ENCODE data around the gene EHD2. TPM values are rescaled to one million over a fixed set of nuclear protein-coding genes. Genes with fewer than 3 reads are reported as not detected.
A peak's percentile ranks its signal among the peaks of the same experiment; 100 is the strongest.
"Not testable (repeated sequence)": the region's sequence is repeated elsewhere in the genome, so short reads cannot be mapped to it uniquely, and the experiment has no call there.

Gene EHD2
- total RNA-seq, 1 experiment from 2014 or later, result 0.11 TPM

- intact Hi-C loops (cut with micrococcal nuclease), result no loop called here
- DNase-seq (no peak), ATAC-seq (no peak)
- H3K4me3 ChIP-seq (ENCODE audit: low read length), result no peak overlapping the region
- no peak overlapping the region for H3K9ac ChIP-seq (ENCODE audit: low read length)
- no TSS peak for BruUV-seq (replicated peaks)
- ChIA-PET POLR2A (ENCODE audit: unreplicated experiment) (no interaction called here), CTCF (interaction anchor here (0.5 kb wide), 1 partner anchor 449 kb away, joined by 3 read pairs; no protein-coding TSS in a partner anchor)
- H3K4me1 ChIP-seq (ENCODE audit: insufficient read depth, low read length), result peaks cover 26% of the 10 kb centered on the region
- H3K9me2 ChIP-seq (replicated peaks; ENCODE audit: low read length), result no peaks in the 10 kb centered on the region
- TF ChIP-seq CTCF (conservative IDR thresholded peaks at IDR 0.05; ENCODE audit: low read depth, low read length) (no peak), EZH2 (IDR thresholded peaks at IDR 0.05; ENCODE audit: low read length, unreplicated experiment) (no peak), EZH2phosphoT487 (IDR thresholded peaks at IDR 0.05; ENCODE audit: borderline replicate concordance, low read length) (no peak)
- H3K79me2 ChIP-seq (ENCODE audit: low read length), result no peaks in the 10 kb centered on the region
- H3K27ac ChIP-seq (ENCODE audit: low read length), result no peak overlapping the region
- H3K27me3 ChIP-seq (ENCODE audit: low read length), result no peaks in the 10 kb centered on the region
- H3K9me3 ChIP-seq (ENCODE audit: low read length), result no peaks in the 10 kb centered on the region
- no peaks in the 10 kb centered on the region for H3K36me3 ChIP-seq (ENCODE audit: low read depth, low read length)
- H4K20me1 ChIP-seq (ENCODE audit: low read length), result no peaks in the 10 kb centered on the region
- no peak overlapping the region for H3K4me2 ChIP-seq (ENCODE audit: low read length)
- H2AFZ ChIP-seq (ENCODE audit: low read length), result no peak overlapping the region
- H3F3A ChIP-seq (ENCODE audit: low read length, unreplicated experiment), result peaks cover 13% of the 10 kb centered on the region
Measured at GRCh38 chr19:47726467-47726866, 13.2 kb downstream of the EHD2 start.

GRCh38 chr19:47728295-47728694, 15.1 kb downstream of the EHD2 start:
- CTCF ChIA-PET; H3K36me3 ChIP-seq (ENCODE audit: low read depth, low read length); H2AFZ ChIP-seq (ENCODE audit: low read length); H3K27me3 ChIP-seq (ENCODE audit: low read length); H3K4me3 ChIP-seq (ENCODE audit: low read length); POLR2A ChIA-PET (ENCODE audit: unreplicated experiment); H4K20me1 ChIP-seq (ENCODE audit: low read length); BruUV-seq (replicated peaks); H3K9me3 ChIP-seq (ENCODE audit: low read length); ATAC-seq; H3K79me2 ChIP-seq (ENCODE audit: low read length); DNase-seq; H3K9me2 ChIP-seq (replicated peaks; ENCODE audit: low read length): not testable (repeated sequence)
- peaks cover 13% of the 10 kb centered on the region for H3F3A ChIP-seq (ENCODE audit: low read length, unreplicated experiment)
- peak overlapping the region; percentile 100 for H3K27ac ChIP-seq (ENCODE audit: low read length)
- H3K4me1 ChIP-seq (ENCODE audit: insufficient read depth, low read length), result peaks cover 20% of the 10 kb centered on the region
- peak overlapping the region; percentile 44; the same call in 1 of the 2 replicates for H3K4me2 ChIP-seq (ENCODE audit: low read length)
- intact Hi-C loops (cut with micrococcal nuclease), result loop anchor here (2.0 kb wide), 1 partner anchor 15 kb away; no protein-coding TSS in a partner anchor
- H3K9ac ChIP-seq (ENCODE audit: low read length), result peak overlapping the region; percentile 33; the same call in 1 of the 2 replicates

GRCh38 chr19:47729468-47729798, 16.2 kb downstream of the EHD2 start:
- Histone ChIP-seq H3K4me1 (ENCODE audit: insufficient read depth, low read length) (peaks cover 16% of the 10 kb centered on the region), H3K27ac (ENCODE audit: low read length) (peak overlapping the region; percentile 100), H3K4me3 (ENCODE audit: low read length) (peak overlapping the region; percentile 74), H3F3A (ENCODE audit: low read length, unreplicated experiment) (peaks cover 13% of the 10 kb centered on the region), H3K27me3 (ENCODE audit: low read length) (no peaks in the 10 kb centered on the region), H3K9me3 (ENCODE audit: low read length) (no peaks in the 10 kb centered on the region), H2AFZ (ENCODE audit: low read length) (peak overlapping the region; percentile 73), H4K20me1 (ENCODE audit: low read length) (no peaks in the 10 kb centered on the region), H3K79me2 (ENCODE audit: low read length) (no peaks in the 10 kb centered on the region), H3K9me2 (replicated peaks; ENCODE audit: low read length) (no peaks in the 10 kb centered on the region), H3K9ac (ENCODE audit: low read length) (peak overlapping the region; percentile 96), H3K4me2 (ENCODE audit: low read length) (peak overlapping the region; percentile 96), H3K36me3 (ENCODE audit: low read depth, low read length) (no peaks in the 10 kb centered on the region)
- POLR2A ChIA-PET (ENCODE audit: unreplicated experiment), result interaction anchor here (0.6 kb wide), 1 partner anchor 757 kb away, joined by 4 read pairs; no protein-coding TSS in a partner anchor
- CTCF ChIA-PET, result no interaction called here
- ATAC-seq, result peak; percentile 84
- peak; percentile 89 for DNase-seq
- intact Hi-C loops (cut with micrococcal nuclease), result loop anchor here (2.0 kb wide), 1 partner anchor 13 kb away; no protein-coding TSS in a partner anchor
- TF ChIP-seq EZH2 (IDR thresholded peaks at IDR 0.05; ENCODE audit: low read length, unreplicated experiment), result no peak
- no peak for TF ChIP-seq CTCF (conservative IDR thresholded peaks at IDR 0.05; ENCODE audit: low read depth, low read length)
- TF ChIP-seq EZH2phosphoT487 (IDR thresholded peaks at IDR 0.05; ENCODE audit: borderline replicate concordance, low read length), result no peak
- BruUV-seq (replicated peaks), result no TSS peak
